Adrenal gland (tissue), 12 donors: Measurements from ENCODE around the gene SGIP1. TPM values are rescaled to one million over a fixed set of nuclear protein-coding genes. Genes with fewer than 3 reads are reported as not detected.
"Not testable (repeated sequence)": the region's sequence is repeated elsewhere in the genome, so short reads cannot be mapped to it uniquely, and the experiment has no call there.

Experiments
- DNase-seq, 7 donors: peaks; one replicate each; pipeline ENCODE4 v3.0.0-alpha.2; 2019 to 2020
- H3K27ac ChIP-seq, 5 donors: fragments of 200-600 bp; sonication (generic) in 4 of 5; 1 replicate in 3 of 5; 2 replicates in 2 of 5; pipeline versions ENCODE4 v1.5.1 to v1.8.0; 2016 to 2020; ENCODE audit warnings: mild to moderate bottlenecking in 1 of 5
- H3K27me3 ChIP-seq: fragments of 200-600 bp; 2 replicates; pipeline ENCODE4 v1.8.0; 2021
- H3K36me3 ChIP-seq, 2 donors: fragments of 200-600 bp; replicated peaks in 1 of 2; 1 replicate in 1 of 2; 2 replicates in 1 of 2; pipeline versions ENCODE4 v1.5.1 to v1.8.0; 2018 to 2022
- H3K4me1 ChIP-seq, 2 donors: fragments of 200-600 bp; replicated peaks in 1 of 2; 1 replicate in 1 of 2; 2 replicates in 1 of 2; pipeline versions ENCODE4 v1.5.1 to v1.8.0; 2018 to 2021
- H3K4me3 ChIP-seq, 4 donors: fragments of 200-600 bp; sonication (generic) in 3 of 4; one replicate each; pipeline ENCODE4 v1.5.1; 2016 to 2018
- H3K9me3 ChIP-seq, 3 donors: fragments of 200-600 bp; sonication (generic) in 1 of 3; replicated peaks in 1 of 3; 1 replicate in 2 of 3; 2 replicates in 1 of 3; pipeline versions ENCODE4 v1.5.1 to v1.8.0; 2016 to 2021
- CTCF ChIP-seq, 6 experiments: fragments of 450-650 bp in 4 of 6; fragments of 200-600 bp in 2 of 6; sonication (generic) in 1 of 6; IDR thresholded peaks; 1 replicate in 5 of 6; 2 replicates in 1 of 6; pipeline versions ENCODE4 v1.5.1 to v1.8.0; 2016 to 2021; ENCODE audit warnings: antibody characterized with exemption in 6 of 6, mild to moderate bottlenecking in 2 of 6, moderate library complexity in 1 of 6
- POLR2A ChIP-seq, 2 donors: fragments of 450-650 bp; IDR thresholded peaks; one replicate each; pipeline ENCODE4 v1.6.1; 2017; ENCODE audit warnings: antibody characterized with exemption in 2 of 2, mild to moderate bottlenecking in 2 of 2, moderate library complexity in 1 of 2
- WGBS, 4 donors: extraction: QIAGEN DNeasy Blood & Tissue Kit in 2 of 4; methylation state at CpG; one replicate each; pipeline versions ENCODE4 v1.1.5 to v1.1.7; 2013 to 2017; 5-methylcytosine and 5-hydroxymethylcytosine counted together
- intact Hi-C, 2 donors: fragments of 100-400 bp; cut with DNase I; formaldehyde crosslinking; loops; one replicate each; pipeline versions ENCODE4 v1.14.1 to v1.15.0; 2022 to 2023
- polyA plus RNA-seq, 3 donors: library from polyadenylated mRNA; stranded (reverse); fragments of 200-250 nt in 2 of 3; fragments of 350-450 nt in 1 of 3; fragmentation: Illumina TruSeq in 1 of 3; extraction: RNeasy Lipid Tissue Mini Kit (QIAGEN cat#74804) in 1 of 3; gene quantifications; one replicate each; pipeline ENCODE4 v1.2.3, GENCODE V29; 2013 to 2014
- total RNA-seq, 9 donors: library from RNA; depleted of rRNA in 4 of 9; stranded (reverse); fragments of >200 nt in 4 of 9; fragments of 120-200 nt in 1 of 9; fragmentation: NEBNext Ultra II Directional in 1 of 9; extraction: Animal tissue kit (Norgen Biotek cat#: 25700) in 1 of 9; gene quantifications; one replicate each; pipeline versions ENCODE4 v1.1.0 to v1.2.4, GENCODE V29; 2013 to 2023
- donor health status: healthy with polysubstance abuse.
- donor health status: Bipolar disorder and iron deficiency.
- donor health status: DM: yes; HTN: yes; CAD: no.
- donor health status: DM: no; HTN: no; CAD: no.
- donor health status: DM: no; HTN: no; CAD: no.
- donor health status: DM: yes; HTN: yes; CAD: no.

The SGIP1 gene
- total and polyA plus RNA-seq, 12 donors, result 0.52 to 8.4 (median 1.9) TPM; not detected in 1

GRCh38 chr1:66731170-66731865 is 197.4 kb downstream of the SGIP1 start:
- H3K27ac ChIP-seq, result no peak overlapping the region
- TF ChIP-seq POLR2A (IDR thresholded peaks at IDR 0.05), result no peak
- WGBS, 4 donors, result 77 to 85% (median 79%) methylated on average over 4 of the region's 4 CpGs
- no peak overlapping the region for H3K4me3 ChIP-seq
- H3K4me1 ChIP-seq, result peaks cover 0 to 2% of the 10 kb centered on the region in 2 donors
- intact Hi-C loops, result no loop called here
- DNase-seq, result no peak
- no peaks in the 10 kb centered on the region for H3K36me3 ChIP-seq
- no peaks in the 10 kb centered on the region for H3K27me3 ChIP-seq
- no peaks in the 10 kb centered on the region for H3K9me3 ChIP-seq

DNA sequence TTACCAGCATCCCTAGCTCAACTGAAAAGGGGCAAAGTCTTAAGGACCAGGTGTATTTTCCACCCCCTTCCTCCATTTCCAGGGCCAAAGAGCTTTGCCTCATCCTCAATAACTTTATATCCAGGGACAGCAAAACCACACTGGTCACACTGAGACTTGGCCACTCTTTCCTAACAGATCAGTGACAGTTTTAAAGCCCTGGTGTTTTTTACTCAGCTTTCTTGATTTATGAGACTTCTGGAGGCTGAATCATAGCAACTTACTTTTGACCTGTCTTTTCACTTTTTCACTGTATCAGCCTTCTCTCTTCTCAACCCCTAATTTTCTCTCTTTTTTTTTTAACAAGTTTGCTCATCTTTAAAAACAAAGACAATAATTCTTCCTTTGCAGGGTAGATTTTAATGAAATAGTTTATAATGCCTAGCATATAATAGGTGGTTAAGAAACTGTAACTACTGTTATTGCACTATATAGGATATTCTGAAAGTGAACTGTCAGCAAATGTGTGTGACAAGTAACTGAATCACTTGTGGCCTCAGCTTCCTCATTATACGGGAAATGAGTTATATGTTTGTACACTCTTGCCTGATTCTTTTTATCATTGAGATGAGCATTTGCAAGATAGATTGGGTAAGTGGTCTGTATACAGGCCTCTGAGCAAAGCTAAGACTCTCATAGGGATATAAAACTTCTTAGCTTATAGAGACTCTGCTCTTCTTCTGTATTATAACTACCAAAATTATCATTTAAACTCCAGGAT is 198.6 kb downstream of the SGIP1 start:
- Histone ChIP-seq H3K36me3 (no peaks in the 10 kb centered on the region), H3K4me3 (no peak overlapping the region), H3K27ac (no peak overlapping the region), H3K4me1 (no peaks in the 10 kb centered on the region), H3K9me3 (no peaks in the 10 kb centered on the region), H3K27me3 (no peaks in the 10 kb centered on the region)
- intact Hi-C loops, result no loop called here
- DNase-seq, result no peak
- TF ChIP-seq POLR2A (IDR thresholded peaks at IDR 0.05) (no peak), CTCF (IDR thresholded peaks at IDR 0.05) (no peak)
- WGBS, 4 donors, result 0 to 46% (median 1%) methylated on average over 1 of the region's 1 CpG

GRCh38 chr1:66733348-66734017 is 199.5 kb downstream of the SGIP1 start:
- no peaks in the 10 kb centered on the region for H3K9me3 ChIP-seq
- H3K36me3 ChIP-seq, result no peaks in the 10 kb centered on the region
- no peaks in the 10 kb centered on the region for H3K27me3 ChIP-seq
- TF ChIP-seq CTCF (IDR thresholded peaks at IDR 0.05), result no peak
- no peak for TF ChIP-seq POLR2A (IDR thresholded peaks at IDR 0.05)
- no peak overlapping the region for H3K27ac ChIP-seq
- no peak overlapping the region for H3K4me3 ChIP-seq
- H3K4me1 ChIP-seq, result no peaks in the 10 kb centered on the region
- no peak for DNase-seq
- 68 to 75% (median 70%) methylated on average over 7 of the region's 7 CpGs for WGBS, 4 donors
- intact Hi-C loops, result no loop called here

- H3K27ac ChIP-seq, H3K27me3 ChIP-seq, H3K4me3 ChIP-seq, H3K4me1 ChIP-seq, H3K9me3 ChIP-seq, H3K36me3 ChIP-seq, DNase-seq, intact Hi-C loops: not testable (repeated sequence)
- WGBS, 4 donors, result 56 to 71% (median 69%) methylated on average over 6 of the region's 6 CpGs
Observed at GRCh38 chr1:66734531-66734930, 200.6 kb downstream of the SGIP1 start.

- H3K27me3 ChIP-seq, result no peaks in the 10 kb centered on the region
- WGBS, 4 donors, result 49 to 86% (median 77%) methylated on average over 2 of the region's 2 CpGs
- H3K4me1 ChIP-seq, result no peaks in the 10 kb centered on the region
- H3K4me3 ChIP-seq, result no peak overlapping the region
- no peaks in the 10 kb centered on the region for H3K9me3 ChIP-seq
- TF ChIP-seq POLR2A (IDR thresholded peaks at IDR 0.05) (no peak), CTCF (IDR thresholded peaks at IDR 0.05) (no peak)
- H3K36me3 ChIP-seq, result no peaks in the 10 kb centered on the region
- DNase-seq, result no peak
- intact Hi-C loops, result no loop called here
- no peak overlapping the region for H3K27ac ChIP-seq
Observed at GRCh38 chr1:66737836-66738235, 203.9 kb downstream of the SGIP1 start.
